Measurements from ENCODE around the gene DPF3.

Gene DPF3

GRCh38 chr14:72599579-72600470, 294.1 kb downstream of the DPF3 start:
- no peak for DNase-seq (ENCODE audit: low read depth)

- DNase-seq (ENCODE audit: low read depth), result no peak
Observed at GRCh38 chr14:72598306-72598705, 295.6 kb downstream of the DPF3 start.

DNA sequence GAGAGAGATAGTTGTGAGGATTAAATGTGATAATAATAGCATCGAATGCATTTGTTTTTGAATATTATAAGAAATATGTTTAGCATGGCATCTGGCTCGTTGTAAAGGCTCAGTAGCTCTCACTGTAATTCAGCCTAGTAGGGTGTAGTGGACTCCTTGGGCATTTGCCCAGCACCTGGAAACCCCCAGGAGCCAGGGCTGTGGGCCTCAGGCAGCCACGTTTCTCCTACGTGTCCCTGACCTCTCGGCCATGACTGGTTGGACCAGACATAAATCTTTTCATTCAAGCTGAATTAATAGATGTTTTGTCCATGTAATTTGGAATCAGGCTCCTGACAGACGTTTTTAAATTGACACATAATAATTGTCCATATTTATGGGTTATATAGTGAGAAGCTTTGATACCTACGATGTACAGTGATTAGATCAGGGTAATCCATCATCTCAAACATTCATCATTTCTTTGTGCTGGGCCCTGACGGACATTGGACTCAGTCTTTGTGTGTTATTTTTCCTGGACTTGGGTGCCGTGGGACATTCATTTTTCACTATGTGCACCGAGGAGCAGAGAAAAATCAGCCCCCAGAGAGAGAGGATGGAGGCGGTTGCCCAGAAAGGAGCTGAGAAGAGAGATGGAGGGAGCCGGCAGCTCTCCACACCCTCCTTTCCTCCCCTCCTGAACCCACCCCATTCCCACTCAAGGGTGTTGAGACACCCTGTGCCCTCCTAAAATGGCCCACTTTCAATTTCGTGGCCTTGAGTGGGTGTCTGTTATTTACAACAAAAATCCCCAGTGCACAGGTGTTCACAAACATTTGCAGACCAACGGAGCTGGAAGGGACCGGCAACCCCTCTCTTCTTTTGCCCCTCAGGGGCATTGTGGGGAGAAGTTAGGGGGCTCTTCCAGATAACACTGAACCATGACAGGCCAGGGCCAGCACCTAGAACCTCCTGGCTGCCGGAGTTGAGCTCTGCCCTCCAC, 296.4 kb downstream of the DPF3 start:
- no peak for DNase-seq (ENCODE audit: low read depth)

GRCh38 chr14:72595152-72595862, 298.6 kb downstream of the DPF3 start:
- no peak for DNase-seq (ENCODE audit: low read depth)

- DNase-seq (ENCODE audit: low read depth), result peak; percentile 10
Observed at GRCh38 chr14:72594099-72594901, 299.6 kb downstream of the DPF3 start.

DNA sequence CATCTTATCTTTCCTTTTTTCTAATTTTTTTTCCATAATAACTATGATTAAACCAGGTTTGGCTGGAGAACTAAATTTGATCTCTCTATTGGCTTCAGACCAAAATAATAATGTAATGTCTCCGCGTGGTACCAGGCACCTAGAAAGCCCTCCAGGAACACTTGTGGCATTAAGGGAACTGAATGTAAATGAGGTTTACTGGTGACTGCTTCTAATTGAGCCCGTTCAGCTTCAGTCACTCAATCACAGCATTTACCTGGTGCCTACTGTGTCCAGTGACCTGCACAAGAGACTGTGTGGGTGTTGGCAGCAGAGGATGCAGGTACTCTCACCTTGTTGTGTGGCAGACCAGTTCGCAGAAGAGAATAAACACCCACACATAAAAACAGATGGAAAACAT, 302.5 kb downstream of the DPF3 start:
- DNase-seq (ENCODE audit: low read depth), result no peak

DNA sequence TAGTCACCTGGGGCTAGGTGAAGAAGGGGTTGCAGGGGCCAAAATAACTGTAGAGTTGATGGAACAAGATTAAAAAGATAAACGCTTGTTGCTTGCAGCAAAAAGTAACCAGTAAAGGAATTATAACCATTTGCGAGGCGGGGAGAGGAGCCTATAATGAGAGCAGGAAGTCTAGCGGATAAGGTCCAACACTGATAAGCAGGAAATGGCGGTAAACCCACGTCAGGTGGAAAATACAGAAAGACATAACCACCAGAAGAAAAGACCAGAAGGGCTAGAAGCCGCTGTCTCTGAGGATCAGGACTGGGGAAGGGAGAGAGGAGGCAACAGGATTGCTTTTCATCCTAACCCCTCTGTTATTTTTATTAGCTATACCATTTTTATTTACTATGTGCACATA, 303.3 kb downstream of the DPF3 start:
- DNase-seq (ENCODE audit: low read depth), result no peak

DNA sequence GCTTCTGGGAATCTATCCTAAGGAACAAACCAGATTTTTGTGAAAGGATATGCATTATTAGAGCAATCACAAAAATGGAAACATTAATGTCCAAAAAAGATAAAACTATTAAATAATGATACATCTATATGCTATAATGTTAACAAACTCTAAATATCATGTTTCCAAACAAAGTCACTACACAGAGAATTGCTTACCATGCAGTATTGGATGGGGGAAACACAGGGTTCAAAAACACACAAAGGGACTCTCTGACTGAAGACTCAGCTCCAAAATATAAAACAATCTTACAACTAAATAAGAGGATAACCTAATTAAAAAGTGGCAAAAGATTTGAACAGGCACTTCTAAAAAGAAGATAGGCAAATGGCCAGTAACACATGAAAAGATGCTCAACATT, 304.2 kb downstream of the DPF3 start:
- no peak for DNase-seq (ENCODE audit: low read depth)

GRCh38 chr14:72588521-72588920, 305.4 kb downstream of the DPF3 start:
- no peak for DNase-seq (ENCODE audit: low read depth)

DNA sequence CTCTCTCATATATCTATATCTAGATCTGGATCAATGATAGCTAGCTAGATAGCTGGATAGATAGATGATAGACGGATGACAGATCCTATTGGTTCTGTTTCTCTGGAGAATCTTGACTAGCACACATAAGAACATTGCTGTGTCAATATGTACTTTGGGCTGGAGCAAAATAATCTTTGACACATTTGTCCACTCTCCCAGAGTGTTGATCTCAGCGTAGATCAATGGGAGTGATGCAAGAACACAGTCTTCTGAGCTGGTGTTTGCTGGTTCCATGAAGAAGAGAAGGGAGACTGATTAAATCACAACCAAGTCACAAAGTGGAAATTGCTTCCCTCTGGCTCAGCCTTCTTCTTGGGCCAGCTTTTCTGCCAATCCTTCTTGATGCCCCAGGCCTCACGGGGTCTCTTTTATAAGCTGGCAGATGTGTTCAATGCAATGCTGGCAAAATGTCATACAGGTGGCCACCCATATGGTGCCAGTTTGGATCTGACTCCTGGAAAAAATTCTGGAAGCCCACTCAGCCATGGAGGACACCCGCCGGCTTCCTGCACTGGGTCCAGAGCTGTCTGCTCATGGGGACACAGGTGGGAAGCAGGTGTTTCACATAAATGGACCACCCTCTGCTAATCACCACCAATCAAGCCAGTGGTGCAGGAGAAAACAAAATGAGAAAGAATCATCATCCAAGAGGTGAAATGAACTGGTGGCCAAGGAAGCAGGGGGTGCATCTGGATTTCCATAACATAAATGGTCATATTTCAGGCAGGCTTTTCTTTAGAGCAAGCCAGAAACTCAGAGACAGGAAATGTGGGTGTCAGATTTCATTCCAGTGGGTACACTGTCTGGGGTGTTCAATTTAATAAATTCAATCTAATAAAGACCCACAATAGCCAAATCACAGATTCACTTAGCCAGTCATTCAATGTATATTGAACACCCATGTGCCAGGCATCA, 310.3 kb downstream of the DPF3 start:
- no peak for DNase-seq (ENCODE audit: low read depth)

- no peak for DNase-seq (ENCODE audit: low read depth)
Observed at GRCh38 chr14:72582582-72582981, 311.3 kb downstream of the DPF3 start.

DNA sequence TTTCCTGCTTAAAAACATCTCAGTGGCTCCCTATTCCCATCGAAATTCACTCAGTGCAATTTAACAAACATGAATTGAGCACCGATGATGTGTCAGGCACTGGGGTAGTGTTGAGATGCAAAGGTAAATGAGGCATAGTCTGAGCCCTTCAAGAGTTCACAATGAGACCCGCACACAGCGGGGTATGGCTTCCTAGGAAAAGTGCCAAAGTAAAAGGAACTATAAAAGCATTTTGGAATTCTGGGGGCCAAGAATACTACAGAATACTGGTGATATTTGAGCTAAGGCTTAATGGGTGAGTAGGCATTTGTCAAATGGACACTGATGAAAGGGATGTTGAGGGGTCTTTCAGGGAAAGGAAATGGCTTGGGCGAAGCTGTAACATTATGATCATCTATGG, 315.4 kb downstream of the DPF3 start:
- no peak for DNase-seq (ENCODE audit: low read depth)

- DNase-seq (ENCODE audit: low read depth), result no peak
Observed at GRCh38 chr14:72577521-72577920, 316.4 kb downstream of the DPF3 start.

DNA sequence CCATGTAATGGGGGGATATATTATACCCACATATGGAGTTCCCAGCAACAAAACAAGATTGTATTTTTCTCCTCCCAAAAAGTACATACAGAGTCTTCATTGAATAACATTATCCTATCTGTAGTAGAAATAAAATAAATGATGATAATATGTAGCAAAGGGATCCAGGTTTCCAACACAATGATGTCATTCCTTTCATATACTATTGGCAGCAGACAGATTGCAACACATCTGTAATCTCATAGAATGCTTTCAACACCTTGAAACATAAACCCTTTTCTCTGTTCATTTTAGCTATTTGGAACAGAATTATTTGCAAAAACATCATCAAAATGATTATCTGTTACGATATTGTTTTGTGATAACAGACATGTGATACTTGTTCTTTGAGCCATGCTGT, 317.6 kb downstream of the DPF3 start:
- DNase-seq (ENCODE audit: low read depth), result no peak

GRCh38 chr14:72574715-72575114, 319.2 kb downstream of the DPF3 start:
- no peak for DNase-seq (ENCODE audit: low read depth)

DNA sequence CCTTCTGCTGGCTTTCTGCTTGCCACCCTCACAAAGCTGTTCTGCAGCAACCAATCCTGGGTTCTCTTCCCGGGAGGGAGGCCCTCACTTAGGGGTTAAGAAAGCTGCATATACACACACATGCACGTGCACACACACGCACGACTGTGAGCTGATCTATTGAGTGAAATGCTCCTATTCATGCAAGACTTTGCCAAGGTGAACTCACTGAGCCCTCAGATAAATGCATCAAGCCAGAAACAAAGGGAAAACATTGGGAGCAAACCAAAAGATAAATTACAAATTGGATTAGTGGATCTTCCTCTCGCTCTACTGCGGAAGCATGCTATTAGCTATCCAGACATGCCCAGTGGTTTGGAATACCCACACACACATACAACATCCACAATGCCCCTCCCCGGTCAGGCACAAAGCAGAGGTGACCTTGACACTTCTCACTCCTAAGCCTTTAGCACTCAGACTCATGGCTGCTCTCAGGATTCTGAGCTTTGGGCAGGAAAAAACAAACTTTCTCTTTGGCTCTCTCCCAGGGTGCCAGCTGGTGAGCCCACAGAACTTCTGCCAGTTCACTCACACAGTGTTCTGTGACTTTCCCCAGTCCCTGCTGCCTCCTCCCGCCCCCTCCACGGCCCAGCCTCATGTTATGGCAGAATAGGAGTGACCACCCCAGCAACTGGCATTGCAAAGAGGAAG, 320.0 kb downstream of the DPF3 start:
- no peak for DNase-seq (ENCODE audit: low read depth)
